Medulla oblongata (tissue), 1 donor: ENCODE results near the gene SLC7A5.

Experiments used
- DNase-seq: peaks from one replicate; pipeline ENCODE4 v3.0.0-alpha.2; 2015; ENCODE audit errors: extremely low spot score

The SLC7A5 gene

DNA sequence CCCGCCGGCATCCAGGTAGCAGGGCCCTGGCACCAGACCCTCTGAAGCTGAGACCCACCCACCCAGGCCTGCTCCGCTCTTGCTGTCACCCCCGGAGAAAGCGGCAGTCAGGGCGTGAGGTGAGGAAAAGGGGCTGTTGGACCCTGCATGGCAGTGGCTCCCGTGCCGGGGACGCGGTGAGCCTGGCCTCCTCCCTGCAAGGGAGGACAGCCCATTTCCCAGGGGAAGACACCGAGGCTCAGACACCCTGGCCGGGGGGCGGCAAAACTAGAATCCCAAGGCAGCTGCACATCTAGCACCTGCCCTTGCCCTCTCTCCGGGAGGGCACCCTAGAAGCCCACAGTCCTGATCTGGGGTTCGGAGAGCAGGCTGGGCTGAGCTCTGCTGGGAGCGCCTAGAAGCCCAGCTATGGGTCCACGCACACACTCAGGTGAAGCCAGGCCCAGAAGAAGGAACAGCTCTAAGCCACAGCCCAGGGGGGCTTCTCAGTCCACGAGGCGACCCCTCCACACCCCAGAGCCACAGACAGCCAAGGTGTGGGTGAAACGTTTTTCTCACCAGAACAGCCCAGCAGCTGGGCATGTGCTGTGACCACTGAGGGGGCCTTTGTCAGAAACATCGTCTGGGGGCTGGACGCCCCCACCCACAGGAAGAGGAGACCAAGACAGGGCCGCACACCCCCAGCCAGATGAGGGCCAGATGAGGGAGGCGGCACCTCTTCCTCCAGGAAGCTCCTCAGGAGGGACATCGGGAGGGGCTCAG lies 22.4 kb downstream of the SLC7A5 start:
- DNase-seq: no peak

- DNase-seq: no peak
Observed at GRCh38 chr16:87845807-87846619, 23.3 kb downstream of the SLC7A5 start.

DNA sequence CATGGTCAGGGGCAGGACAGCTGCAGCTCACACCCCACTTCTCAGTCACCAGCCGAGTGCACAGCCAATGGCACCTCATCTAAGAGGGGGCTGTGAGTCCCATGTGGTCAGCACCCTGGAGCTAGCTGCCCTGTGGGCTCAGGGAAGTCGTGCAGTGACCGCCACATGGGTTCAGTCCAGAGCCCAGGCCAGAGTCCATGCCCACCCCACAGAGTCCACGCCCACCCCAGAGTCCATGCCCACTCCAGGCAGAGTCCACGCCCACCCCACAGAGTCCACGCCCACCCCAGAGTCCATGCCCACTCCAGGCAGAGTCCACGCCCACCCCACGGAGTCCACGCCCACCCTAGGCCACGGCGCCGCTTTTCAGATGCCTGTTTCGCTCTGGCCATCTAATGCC lies 24.1 kb downstream of the SLC7A5 start:
- DNase-seq: no peak

GRCh38 chr16:87844809-87845208 lies 24.5 kb downstream of the SLC7A5 start:
- DNase-seq: no peak

DNA sequence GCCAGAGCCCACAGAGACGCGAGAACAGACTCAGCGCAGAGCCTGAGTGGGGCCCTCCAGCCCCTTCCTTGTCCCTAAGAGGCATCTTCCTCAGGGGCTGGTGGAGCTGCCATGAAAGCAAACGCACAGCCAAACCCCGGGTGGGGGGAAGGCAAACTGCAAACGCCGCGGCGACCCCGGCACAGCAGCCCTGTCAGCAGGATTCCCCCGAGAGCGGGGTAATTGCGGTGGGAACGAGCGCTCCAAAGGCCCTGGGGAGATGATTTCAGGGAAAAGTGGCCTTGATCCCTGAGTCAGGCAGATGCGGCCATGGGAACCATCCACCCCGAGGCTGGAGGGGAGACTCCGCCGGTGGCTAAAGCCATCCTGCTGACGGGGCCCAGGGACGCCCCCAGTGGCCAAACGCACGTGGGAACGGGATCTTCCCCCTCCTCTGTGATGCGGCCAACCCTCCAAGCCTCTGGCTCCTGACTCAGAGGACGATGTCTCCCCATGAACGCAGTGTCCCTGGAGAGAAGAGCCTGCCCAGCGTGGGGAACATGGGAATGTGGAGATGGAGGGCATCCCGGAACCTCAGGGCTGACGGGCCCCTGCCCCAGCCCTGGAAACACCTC lies 25.1 kb downstream of the SLC7A5 start:
- DNase-seq: no peak

- DNase-seq: no peak
Observed at GRCh38 chr16:87843678-87844105, 25.6 kb downstream of the SLC7A5 start.

DNA sequence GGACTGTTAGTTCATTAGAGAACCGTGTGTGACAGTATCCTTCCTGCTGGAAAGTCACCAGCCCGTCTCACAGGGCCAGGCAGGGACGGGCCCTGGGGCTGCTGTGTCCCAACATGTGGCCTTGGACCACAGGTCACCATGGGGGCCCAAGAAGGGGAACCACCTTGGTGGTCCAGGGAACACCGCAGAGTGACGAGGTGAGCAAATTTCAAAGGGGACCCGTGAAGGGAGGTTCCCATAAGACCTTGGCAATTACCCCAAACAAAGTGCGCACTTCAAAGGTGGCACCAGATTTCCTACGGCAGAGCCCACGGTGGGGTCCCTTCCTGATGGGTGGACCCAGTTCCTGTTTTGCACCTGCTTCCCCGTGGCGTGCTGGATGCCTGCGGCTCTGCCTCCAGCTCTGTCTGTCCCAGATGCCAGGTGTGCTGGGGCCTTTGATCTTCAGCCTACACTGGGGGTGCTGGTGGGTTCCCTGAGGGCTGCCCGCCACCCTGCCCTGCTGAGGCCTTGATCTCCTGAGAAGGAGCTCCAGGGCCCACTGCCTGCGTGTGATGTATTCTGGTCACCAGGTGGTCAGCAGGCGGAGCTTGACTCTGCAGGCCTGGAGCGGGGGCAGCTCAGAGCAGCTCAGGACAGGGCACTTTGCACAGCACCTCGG lies 27.0 kb downstream of the SLC7A5 start:
- no peak for DNase-seq

DNA sequence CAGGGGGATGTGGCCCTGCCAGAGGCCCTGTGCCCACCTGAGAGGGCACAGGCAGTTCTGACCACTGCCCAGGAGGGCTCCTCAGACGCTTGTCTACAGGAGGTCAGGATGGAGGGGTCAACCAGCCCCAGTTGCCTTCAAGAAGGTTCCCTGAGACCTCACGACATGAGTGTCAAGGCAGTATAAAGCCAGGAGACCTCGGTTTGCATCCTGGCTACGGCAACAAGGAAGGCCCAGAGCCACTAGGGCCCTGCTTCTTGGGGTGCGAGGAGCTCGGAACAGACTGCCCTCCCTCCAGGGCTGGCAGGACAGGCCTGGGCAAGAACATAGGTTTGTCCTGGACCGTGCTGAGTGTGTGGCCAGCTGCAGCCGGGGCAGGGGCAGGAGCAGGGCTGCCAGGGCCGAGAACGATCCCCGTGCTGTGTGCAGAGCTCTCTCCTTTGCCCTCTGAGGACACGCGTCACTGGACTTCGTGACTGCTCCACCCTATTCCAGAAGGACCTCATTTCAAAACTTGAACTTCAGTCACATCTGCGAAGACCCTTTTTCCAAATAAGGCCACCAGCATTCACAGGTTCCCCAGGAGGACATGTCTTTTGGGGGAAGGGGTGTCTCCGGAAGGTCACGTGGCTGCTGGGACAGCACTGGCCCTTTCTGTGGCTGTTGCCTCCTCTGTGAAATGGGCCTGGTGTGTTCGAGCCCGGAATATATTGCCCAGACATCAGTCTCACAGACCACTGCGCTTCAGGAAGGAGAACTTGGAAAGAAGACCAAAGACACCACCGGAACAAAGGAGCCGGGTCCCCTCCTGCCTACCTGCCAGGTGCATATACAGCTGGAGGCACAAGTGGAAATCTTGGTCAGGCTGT lies 27.7 kb downstream of the SLC7A5 start:
- DNase-seq: no peak

GRCh38 chr16:87840271-87840978 lies 28.9 kb downstream of the SLC7A5 start:
- no peak for DNase-seq

DNA sequence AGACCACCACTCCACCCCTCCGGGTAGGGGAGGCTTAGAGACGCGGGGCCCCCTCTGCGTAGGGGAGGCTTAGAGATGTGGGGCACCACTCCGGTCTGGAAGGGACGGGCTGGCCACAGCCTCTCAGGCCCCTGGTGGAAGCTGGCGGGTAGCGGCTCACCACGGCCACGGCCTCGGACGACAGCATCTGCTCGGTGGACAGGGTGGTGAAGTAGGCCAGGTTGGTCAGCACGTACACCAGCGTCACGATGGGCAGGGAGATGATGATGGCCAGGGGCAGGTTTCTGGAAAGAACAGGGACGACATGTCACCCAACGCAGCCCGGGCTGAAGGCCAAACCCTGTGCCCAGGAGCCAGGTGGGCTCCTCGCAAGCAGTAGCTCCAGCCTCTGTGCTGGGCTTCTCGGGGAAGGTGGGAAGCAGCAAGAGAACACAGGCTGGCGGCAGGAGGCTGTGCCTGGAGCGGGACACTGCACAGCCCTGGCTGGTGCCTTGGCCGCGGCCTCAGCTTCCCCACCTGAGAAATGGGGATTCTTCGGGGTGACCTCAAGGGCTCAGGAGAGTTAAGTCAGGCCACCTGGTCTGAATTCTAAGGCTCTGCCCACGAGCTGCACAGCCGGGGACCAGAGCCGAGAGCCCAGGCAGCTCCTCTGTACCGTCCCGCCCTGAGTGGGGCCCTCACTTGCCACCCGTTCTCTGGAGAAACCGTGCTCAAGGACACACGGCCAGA lies 29.6 kb downstream of the SLC7A5 start:
- no peak for DNase-seq

- no peak for DNase-seq
Observed at GRCh38 chr16:87838643-87839541, 30.4 kb downstream of the SLC7A5 start.

DNA sequence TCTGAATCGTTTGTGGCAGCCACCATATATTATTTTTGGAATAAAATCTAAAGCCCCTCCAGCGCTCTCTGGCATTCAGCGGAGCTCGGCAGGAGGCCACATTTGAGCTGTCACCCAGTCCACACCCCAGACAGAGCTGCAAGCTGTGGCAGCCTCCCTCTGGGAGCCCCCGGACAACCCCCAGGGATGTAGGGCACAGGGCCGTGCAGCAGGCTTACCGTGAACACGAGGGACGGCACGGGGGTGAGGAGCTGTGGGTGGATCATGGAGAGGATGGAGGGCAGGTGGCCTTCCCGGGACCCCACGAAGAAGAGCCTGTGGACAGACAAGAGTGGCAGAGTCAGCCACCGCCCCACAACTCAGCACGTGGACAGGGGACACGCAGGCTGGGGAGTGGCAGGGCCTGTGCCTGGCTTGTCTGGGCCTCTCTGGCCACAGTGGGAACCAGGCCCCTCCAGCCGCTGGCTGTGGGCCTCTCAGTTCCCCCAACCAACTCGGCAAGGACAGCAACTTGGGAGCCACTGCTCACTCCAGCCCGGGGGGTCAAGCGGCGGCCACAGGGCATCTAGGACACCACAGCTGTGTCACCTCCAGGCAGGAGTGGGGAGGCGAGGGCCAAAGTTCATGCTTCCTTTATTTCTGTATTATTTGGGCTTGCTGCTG lies 31.5 kb downstream of the SLC7A5 start:
- no peak for DNase-seq

GRCh38 chr16:87836844-87837581 lies 32.3 kb downstream of the SLC7A5 start:
- no peak for DNase-seq

DNA sequence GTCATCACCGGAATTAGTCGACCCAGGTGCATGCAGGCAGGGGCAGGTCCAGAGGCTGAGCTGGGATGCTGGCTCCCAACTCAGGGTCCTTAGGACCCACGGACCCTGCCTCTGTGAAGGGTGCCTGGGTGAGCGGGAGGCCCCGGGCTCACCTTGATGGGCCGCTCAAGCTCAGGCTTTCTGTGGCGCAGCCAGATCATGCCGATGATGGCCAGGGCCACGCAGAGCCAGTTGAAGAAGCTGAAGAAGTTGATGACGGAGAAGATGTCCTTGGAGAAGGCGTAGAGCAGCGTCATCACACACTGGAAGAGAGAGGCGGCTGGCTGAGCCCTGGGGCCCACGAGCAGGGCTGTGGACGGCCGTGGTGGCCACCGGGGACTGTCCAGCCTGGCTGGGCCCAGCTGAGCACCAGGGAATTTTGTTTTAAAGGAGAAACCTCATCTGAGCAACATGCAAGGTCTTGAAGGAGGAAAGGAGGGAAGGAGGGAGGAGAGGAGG lies 32.9 kb downstream of the SLC7A5 start:
- no peak for DNase-seq

GRCh38 chr16:87835882-87836331 lies 33.4 kb downstream of the SLC7A5 start:
- no peak for DNase-seq

DNA sequence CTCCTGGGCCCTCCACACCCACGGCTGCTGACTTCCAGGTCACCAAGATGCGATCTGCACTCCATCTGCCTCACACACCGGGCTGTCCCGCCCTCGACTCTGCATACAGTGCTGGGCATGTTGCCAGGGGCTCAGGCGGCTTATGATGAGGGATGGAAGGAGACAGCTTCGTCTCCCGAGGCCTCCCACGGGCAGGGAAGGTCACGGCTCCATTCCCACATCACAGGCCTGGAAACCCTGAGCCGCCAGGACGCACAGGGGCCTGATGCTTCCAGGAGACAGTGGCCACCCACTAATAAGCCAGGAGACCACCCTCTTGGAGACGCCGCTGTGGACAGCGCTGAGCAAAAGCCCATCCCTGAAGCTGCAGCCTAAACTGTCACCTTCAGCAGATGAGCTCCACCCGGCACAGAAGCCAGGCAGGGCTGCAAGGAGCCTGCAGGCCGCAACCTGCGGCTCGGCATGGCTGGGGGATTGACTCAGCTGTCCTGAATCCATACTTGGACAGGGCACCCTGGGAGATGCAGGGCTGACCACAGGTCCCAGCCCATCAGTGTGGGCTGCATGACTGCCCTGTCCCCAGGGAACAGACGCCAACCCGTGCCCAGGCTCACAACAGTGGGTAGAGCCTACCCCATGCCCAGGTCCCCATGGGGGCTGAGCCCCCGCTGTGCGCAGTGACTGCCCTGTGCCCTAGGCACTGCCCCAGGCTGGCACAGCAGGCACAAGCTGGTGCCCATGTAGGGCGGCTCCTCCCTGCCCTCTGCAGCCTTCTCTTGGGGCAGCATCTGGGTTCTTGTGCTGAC lies 34.4 kb downstream of the SLC7A5 start:
- no peak for DNase-seq
